K562 treated with DMSO at 1 percent for 24 hours (cell line): ENCODE results near the gene HOXB9. TPM values are rescaled to one million over a fixed set of nuclear protein-coding genes. Genes with fewer than 3 reads are reported as not detected.

Source experiments
- total RNA-seq: library from RNA; unstranded; fragments of 300-600 nt; gene quantifications from 2 replicates; pipeline ENCODE4 v1.2.3, GENCODE V29; 2022; ENCODE audit warnings: low read depth; ENCODE audit not compliant: insufficient read depth

The HOXB9 gene
- 149 and 161 TPM in 2 replicates for total RNA-seq

DNA sequence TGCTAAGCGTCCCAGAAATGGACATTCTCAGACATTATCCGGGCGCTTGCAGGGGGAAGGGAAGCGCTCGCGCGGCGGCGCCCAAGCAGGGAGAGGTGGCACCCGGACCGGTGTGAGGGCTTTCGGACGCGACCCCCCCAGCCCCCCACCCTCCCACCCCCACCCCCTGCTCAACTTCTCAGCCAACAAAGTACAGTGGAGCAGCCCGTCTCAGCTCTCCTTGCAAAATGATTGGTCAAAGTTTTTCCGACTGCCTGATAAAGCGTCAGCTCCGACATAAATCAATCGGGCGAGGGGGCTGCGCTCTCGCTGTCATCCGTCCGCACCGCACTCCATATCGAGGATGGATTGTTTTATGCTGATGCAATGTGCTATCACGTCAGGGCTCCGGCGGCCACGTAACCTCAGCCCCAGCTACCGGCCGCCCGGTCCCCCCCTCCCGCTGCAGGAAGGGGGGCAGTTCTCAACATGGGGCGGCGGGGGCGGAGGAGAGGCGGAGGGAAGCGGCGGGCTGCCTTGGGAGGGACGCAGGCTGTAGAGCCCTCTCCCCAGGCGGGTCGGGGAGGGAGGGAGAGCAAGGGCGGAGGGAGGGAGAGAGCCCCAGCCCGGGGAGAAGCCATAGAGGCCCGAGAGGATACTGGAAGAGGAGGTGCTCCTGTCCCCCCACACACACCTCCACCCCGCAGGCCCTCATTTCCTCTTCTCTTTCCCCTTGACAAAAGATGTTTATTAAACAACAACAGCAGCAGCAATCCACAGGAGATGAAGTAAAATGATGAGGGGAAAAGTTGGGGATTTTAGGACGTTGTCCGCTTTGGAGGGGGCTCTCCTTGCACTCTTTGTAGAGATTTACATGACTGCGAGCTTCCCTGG, at the start of gene HOXB9:
Gene HOXB9, minus strand, starts transcription at position 114 of the 873 bp plus-strand sequence. Its CDS starts 89 bp downstream, at position 25.

DNA sequence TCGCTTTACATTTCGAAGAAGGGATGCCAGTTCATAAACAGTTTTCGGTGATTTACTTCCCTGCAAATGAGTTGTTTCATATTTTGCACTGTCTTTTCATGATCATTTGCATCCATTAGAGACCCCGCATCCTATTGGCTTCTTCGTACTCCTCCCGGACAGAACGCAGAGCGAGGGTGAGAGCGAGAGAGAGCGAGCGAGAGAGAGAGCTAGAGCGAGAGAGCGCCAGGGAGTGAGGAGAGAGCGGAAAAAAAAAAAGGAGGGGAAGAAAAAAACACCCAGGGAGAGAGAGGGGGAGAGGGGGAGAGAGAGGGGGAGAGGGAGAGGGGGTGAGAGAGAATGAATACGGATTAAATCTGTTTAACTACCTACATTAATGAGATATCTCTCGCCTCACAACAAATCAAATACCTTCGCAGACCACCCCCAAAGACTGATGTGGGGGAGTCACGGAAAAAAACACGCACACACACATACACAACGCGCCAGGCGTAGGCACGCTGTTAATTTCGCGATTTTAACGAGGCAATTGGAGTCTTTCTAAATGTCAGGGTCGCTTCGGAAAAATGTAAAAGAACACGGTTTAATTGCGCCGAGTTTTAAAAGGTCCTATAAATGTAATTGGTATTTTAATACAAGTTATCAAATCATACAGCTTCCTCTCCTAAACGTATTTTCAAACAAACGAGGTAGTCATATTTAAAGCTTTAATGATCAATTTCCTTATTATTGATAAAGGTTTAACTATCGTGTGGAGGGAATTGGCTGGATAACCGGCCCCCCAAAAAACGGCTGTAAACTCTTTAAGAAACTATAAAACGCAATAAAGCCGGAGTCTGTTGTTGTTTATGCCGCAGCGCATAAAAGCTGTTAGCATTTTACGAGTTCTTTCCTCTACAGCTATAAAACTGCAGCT, 10.9 kb downstream of the HOXB9 start, which contains the start of gene HOXB8:
Gene HOXB8, minus strand, starts transcription at position 246 of the 916 bp plus-strand sequence. CDS start 588 bp downstream, outside the sequence.

DNA sequence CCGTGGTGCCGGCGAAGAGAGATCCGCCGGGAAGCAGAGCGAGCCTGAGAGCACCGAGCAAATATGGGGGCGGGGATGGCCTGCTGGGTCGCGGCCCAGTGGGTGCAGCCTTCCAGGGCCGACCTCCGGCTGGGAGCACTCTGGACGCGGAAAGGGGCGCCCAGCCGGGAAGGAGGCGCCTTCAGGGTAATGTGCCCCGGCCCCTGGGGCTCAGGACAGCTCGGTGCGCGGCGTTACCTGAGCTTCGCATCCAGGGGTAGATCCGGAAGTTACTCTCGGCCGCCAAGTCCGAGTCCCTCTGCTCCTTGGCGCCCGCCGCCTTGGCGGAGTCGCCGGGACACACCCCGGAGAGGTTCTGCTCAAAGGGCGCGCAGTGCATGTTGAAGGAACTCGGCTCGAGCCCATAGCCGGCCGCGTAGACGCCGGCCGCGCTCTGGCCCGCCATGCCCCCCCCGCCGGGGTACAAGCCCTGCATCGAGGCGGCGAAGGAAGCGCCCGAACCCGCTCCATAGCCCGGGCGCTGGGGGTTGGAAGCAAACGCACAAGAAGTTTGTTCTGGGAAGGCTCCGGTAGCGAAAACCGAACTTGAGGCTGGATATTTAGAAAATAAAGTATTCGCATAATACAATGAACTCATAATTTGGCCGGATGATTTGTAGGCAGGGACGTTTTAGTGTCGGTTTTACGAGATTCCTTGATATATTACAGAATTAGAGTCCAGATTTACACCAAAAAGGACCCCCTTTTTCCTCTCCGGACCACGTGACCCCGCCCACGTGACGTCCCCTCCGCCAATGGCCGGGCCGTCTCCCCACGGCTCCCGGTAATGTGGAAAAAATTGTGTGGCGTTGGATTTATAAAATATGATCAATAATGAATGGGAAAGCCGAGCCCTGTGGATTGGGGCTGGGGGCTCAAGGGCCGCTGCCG, 15.6 kb downstream of the HOXB9 start, which contains the start of gene HOXB7:
Gene HOXB7, minus strand, starts transcription at position 736 of the 930 bp plus-strand sequence. Its CDS starts 99 bp downstream, at position 637.

DNA sequence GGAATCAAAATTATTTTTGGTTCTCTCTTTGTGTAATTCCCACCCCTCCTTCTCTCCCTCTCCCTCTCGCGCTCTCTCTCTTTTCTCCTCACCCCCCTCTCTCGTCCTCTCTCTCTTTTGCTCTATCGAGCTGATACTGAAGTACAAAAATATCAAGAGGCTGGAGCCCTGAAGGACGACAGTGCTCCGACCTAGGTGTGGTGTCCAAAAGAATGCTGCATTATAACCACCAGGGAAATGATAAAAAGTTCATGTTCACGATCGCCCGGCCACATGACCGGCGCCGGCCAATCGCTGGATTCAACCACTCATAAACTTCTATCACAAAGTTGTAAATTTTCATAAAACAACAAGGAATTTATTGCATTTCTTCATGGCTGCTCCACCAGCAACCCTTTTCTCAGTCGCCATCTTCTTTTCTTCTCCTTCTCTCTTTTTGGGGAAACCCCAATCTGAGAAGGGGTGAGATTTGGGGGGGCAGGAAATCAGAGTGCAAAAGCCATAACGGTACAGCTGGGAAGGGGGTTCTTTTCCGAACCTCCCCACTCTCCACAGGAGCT, 21.3 kb downstream of the HOXB9 start, which contains the start of gene HOXB6:
Gene HOXB6, minus strand, starts transcription at position 217 of the 560 bp plus-strand sequence. CDS start 6,836 bp downstream, outside the sequence.

DNA sequence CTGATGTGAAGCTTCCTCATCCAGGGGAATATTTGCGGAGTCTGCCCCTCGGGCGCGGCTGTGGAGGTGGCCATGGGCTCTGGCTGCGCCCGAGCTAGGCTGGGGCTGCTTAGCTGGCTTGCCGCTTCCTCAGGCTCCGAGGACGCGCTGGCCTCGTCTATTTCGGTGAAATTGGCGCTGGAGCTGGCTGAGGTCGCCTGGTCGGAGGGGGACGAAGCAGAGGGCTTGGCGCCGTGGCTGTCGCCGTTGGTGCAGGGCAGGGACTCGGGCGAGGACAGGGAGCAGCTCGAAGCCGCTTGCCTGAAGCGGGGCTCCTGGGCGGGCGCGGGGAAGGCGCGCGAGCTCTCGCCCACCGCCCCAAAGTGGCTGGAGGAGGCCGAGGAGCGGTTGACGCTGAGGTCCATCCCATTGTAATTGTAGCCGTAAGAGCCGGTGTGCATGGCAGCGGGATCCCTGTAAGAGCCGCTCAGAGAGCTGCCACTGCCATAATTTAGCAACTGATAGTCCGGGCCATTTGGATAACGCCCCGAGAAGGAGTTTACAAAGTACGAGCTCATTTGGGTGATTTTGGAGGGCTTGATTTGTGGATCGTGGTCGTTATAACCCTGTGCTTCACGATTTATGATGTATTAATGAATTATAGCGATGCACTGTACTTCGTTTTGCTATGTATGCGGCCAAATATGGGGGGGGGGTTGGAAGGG, 32.9 kb downstream of the HOXB9 start, which contains the start of gene HOXB5:
Gene HOXB5, minus strand, starts transcription at position 654 of the 704 bp plus-strand sequence. Its CDS starts 97 bp downstream, at position 557.

DNA sequence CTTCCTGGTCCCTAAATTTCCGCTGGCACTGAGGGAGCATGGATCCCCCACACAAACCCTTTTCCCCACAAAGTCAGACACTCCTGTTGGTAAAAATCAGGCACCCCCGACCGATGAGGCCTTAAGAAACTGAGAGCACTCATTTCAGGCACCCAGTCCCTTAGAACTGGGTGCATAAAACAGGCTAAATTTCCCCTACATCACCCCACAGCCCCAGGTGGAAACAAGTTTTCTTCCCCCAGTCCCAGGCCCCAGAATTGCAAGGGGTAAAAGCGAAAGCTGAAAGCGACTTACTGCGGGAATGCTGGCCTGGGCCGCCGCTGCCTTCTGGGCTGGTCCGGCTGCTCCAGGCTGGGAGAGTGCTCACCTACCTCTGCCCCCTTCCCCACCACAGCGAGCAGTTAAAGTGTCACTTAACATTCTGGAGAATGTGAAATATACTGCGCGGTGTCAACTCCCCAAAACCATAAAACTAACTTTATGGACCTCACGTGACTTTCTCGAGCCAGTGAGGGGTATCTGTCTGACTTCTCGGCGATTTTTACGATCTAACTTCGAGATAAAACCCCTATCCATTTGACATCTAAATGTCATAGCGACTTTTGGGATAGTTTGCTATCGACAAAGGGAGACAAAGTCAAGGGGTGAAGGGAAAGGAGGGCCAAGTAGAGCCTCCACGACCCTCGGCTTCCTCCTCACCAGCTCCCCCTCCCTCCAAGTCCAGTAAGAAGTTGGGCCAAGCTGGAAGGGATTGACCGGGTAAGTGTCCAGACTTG, 36.1 kb downstream of the HOXB9 start, which contains the start of gene HOXB3:
Gene HOXB3, minus strand, starts transcription at position 411 of the 776 bp plus-strand sequence. CDS start 37,767 bp downstream, outside the sequence.

DNA sequence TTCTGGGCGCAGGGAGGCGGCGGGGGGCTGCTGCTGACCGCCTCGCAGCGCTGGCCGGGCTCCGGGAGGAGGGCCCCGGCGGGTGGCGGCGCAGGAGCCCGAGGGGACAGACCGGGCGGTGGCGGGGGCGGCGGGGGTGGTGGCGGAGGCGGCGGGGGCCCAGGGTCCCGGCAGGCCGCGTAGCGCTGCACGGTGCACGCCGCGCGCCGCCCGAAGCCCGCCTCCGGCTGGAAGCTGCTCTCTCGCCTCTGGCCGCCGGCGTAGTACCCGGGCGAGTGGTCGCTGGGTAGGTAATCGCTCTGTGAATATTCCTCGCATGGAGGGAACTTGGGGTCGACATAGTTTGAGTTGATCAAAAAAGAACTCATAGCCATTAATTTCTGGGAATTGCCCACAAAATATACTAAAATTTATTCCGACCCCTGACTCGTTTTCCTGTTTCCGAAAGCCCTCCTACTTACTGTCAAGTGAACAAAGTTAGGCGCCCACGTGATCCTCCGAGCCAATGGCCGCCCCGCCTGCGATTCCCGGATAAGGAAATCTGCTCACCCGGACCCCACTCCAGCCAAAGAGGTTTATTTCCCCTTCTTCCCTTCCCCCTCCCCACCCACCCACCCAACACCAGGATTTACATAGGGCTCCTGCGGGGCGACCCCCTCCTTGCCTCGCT, 48.1 kb downstream of the HOXB9 start, which contains the start of gene HOXB4:
Gene HOXB4, minus strand, starts transcription at position 405 of the 670 bp plus-strand sequence. Its CDS starts 31 bp downstream, at position 374.

Other genes with a start within 250 kb of the HOXB9 start
- gene SKAP1, start 196.1 kb downstream of the HOXB9 start, total RNA-seq = not detected in 2 replicates
- not detected in 2 replicates for gene HOXB1, start 95.3 kb downstream of the HOXB9 start, total RNA-seq
- 133 and 146 TPM in 2 replicates for gene HOXB2, start 81.2 kb downstream of the HOXB9 start, total RNA-seq
- gene HOXB4, start 48.0 kb downstream of the HOXB9 start, total RNA-seq = 19.7 and 22.3 TPM in 2 replicates
- 26.9 and 34.9 TPM in 2 replicates for gene HOXB3, start 36.1 kb downstream of the HOXB9 start, total RNA-seq
- gene HOXB5, start 32.6 kb downstream of the HOXB9 start, total RNA-seq = 4.6 and 5.3 TPM in 2 replicates
- gene HOXB6, start 21.4 kb downstream of the HOXB9 start, total RNA-seq = 11.9 and 12.4 TPM in 2 replicates
- 20.8 and 23.2 TPM in 2 replicates for gene HOXB7, start 15.3 kb downstream of the HOXB9 start, total RNA-seq
- 30.1 and 31.2 TPM in 2 replicates for gene HOXB8, start 11.1 kb downstream of the HOXB9 start, total RNA-seq
- gene PRAC1, start 96.2 kb upstream of the HOXB9 start, total RNA-seq = not detected in 2 replicates
- not detected in 2 replicates for gene PRAC2, start 96.8 kb upstream of the HOXB9 start, total RNA-seq
- gene HOXB13, start 102.4 kb upstream of the HOXB9 start, total RNA-seq = 0.12 TPM in 1 of 2 replicates, not detected in the other
- gene TTLL6, start 190.9 kb upstream of the HOXB9 start, total RNA-seq = not detected in 2 replicates
- 57.5 and 58.3 TPM in 2 replicates for gene CALCOCO2, start 204.7 kb upstream of the HOXB9 start, total RNA-seq